Measurements from ENCODE around the gene IL1RAPL2.
"Not testable (repeated sequence)": the region's sequence is repeated elsewhere in the genome, so short reads cannot be mapped to it uniquely, and the experiment has no call there.

IL1RAPL2 gene

GRCh38 chrX:105050921-105051320 is 484.9 kb downstream of the IL1RAPL2 start:
- DNase-seq, result no peak

GRCh38 chrX:105051364-105051763 is 485.4 kb downstream of the IL1RAPL2 start:
- no peak for DNase-seq

DNA sequence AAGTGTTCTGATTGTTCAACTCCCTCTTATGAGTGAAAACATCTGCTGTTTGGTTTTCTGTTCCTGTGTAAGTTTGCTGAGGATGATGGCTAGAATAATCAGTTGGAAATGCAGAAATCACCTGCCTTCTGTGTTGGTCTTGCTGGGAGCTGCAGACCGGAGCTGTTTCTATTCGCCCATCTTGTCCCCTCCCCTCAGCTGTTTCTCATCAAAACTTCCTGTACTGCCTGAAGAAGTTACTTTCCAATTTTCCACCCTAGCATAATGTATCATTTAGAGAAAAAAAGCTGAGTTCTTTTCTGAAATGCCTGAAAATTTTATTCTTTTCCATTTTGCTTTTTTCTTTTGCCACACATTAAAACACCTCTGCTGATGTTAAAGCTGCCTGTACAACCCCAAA is 486.9 kb downstream of the IL1RAPL2 start:
- no peak for DNase-seq

DNA sequence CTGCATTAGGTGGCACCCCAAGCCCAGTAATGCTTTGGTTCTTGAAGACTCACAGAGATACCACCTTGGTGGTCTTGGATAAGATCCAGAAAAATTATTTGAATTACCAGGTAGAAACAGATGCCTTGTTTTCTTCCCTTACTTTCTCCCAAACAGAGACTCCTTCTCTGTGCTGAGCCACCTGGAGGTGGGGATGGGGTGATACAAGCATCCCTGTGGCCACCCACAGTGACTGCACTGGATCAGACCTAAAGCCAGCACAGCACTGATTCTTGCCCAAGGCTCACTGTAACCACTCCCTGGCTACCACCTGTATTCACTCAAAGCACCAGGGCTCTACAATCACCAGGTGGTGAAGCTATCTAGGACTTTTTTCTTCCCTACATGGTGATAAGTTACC is 497.7 kb downstream of the IL1RAPL2 start:
- no peak for DNase-seq

DNA sequence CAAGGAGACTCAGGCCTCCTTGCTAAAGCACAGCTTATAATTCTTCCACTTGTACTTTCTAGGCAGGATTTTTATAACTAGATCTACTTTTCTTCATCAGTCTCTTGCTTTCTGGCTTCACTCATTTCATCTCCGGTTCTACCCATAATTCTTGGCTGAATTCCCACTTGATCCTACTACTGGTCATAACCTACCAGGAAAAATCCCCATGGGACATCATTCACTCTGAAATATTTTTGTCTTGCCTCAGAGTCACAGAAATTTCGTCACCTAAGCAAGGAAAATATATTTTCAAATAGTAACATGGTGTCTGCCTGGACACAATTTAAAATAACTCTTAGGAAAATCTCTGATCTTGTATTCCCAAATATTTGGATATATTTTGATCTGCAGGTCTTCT is 532.2 kb downstream of the IL1RAPL2 start:
- no peak for DNase-seq

GRCh38 chrX:105098812-105099211 is 532.8 kb downstream of the IL1RAPL2 start:
- no peak for DNase-seq

DNA sequence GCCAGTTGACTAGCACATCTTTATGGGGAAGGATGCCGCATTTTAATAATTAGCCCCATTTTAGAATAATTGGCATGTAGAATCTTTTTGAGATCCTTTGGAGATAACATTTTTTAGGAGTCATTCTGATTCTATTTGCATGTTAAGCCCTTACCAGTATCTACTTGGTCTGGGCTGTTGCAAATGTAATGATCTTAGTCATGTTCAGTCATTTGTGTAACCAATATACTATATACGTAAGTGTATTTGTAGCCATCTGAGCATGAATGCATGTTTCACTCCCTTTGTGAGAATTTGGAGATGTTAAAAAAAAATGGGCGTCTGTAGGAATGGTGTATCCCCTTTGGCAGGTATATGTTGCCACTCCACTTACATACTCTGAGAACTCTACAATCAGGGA is 535.4 kb downstream of the IL1RAPL2 start:
- DNase-seq, result no peak

DNA sequence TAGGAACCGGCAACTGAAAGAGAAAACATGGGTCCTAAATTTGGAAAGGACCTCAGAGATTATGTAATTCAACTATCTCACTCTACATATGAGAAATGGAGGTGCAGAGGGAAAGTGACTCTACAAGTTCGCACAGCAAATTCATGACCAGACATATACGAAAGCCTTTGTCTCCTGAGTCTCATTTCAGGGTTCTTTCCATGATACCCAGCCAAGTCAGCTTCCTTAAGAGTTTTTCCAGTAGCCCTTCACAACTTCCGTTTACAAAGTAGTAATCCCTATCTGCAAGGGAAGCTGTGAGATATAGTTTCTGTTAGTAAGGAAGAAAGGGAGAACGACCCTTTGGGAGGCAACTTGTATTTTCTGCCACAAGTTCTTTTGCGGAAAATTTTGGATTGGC is 543.9 kb downstream of the IL1RAPL2 start:
- no peak for DNase-seq

DNA sequence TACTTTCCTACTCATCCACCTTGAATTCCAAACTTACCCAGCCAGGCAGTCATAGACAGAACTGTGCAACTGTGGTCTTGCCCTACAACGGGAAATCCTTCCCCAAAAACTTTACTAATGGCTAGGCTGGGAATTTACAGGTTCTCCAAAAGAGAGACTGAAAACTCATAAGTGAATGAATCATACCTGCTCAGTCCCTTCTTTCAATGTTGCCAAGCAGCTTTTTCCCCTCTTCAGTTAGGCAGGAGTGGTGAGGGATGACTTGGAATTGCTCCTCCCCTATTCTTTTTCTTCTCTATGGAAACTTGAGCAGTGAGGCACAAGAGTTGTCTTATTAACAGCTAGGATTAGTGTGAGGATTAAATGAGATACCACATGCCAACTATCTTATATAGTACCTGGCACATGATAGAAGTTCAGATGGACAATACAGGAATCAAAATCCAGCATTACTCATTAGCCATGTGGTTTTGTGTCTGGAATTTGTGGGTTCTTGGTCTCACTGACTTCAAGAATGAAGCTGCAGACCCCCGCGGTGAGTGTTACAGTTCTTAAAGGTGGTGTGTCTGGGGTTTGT is 548.6 kb downstream of the IL1RAPL2 start:
- no peak for DNase-seq

DNA sequence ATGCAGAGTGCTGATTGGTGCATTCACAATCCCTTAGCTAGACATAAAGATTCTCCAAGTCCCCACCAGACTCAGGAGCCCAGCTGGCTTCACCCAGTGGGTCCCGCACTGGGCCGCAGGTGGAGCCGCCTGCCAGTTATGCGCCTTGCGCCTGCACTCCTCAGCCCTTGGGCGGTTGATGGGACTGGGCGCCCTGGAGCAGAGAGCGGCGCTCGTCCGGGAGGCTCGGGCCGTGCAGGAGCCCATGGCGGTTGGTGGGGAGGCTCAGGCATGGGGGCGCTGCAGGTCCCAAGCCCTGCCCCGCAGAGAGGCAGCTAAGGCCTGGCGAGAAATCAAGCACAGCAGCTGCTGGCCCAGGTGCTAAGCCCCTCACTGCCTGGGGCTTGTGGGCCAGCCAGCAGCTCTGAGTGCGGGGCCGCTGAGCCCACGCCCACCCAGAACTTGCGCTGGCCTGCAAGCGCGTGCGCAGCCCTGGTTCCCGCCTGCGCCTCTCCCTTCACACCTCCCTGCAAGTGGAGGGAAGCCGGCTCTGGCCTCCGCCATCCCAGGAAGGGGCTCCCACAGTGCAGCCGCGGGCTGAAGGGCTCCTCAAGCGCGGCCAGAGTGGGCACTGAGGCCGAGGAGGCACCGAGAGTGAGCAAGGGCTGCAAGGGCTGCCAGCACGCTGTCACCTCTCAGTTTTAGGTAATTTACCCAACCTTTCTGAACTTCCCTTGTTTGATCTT is 549.8 kb downstream of the IL1RAPL2 start:
- not testable (repeated sequence) for DNase-seq

DNA sequence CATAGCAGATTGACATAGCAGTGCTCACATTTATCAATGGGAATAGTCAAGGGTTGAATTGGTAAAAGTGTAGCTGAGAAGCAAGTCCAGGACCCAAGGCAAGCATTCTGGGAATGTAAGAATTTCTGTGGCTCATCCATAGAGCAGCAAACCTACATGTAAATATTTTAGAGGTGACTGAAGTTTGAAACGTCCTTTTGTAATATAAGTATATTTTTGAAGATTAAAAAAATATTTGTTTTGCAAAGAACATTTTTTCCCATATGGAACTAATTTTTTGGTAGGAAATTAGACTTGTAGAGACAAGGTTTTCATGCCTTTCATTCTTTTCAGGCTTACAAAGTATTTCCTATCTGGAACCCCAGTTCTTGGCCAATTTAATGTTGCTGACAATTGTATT is 550.5 kb downstream of the IL1RAPL2 start:
- DNase-seq, result no peak

DNA sequence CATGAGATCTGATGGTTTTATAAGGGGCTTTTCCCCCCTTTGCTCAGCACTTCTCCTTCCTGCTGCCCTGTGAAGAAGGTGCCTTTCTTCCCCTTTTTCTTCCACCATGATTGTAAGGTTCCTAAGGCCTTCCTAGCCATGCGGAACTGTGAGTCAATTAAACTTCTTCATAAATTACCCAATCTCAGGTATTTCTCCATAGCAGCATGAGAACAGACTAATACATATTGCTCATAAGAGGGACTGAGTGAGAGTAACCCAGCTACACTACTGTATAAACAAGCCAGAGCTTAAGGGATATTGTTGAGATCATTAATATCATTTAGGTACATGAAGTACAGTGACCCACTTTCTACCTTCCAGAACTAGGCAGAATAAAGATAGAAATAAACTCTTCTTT is 551.6 kb downstream of the IL1RAPL2 start:
- DNase-seq, result no peak

- DNase-seq, result no peak
Measured at GRCh38 chrX:105120463-105120862, 554.5 kb downstream of the IL1RAPL2 start.

DNA sequence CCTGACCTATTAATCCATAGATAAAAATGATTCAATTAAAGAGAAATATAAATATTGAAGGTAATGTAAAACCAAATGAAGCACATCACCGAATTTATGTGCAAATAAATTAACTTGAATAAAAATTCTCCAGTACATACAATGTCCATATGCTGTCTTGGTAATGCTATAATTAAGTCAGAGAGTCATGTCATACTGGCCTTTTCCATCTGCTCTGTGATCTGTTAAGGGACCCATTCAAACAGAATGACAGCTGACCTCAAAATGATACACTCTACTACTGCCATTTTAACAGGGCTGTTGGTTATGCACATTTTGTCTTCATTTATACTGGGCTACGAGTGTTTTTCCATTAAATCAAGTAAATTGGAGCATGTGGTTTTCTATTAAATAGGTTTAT is 555.2 kb downstream of the IL1RAPL2 start:
- DNase-seq, result no peak

DNA sequence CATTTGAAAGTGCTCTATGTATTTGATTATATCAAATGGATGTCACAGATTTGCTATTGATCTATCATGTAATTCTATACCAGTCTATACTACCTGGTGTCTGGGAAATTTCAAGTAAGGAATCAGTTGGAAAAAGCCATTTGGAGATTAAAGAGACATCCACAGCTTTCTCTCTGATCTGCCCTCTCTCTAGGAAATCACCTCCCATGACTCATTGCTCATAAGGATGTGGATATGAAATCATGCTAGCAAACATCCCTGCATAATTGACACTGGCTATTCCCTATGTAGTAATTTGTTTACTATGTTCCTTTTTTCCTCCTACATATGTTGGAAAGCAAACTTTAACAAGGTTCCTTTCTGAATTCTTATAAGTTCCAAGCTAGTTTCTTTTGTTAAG is 560.2 kb downstream of the IL1RAPL2 start:
- DNase-seq, result no peak

DNA sequence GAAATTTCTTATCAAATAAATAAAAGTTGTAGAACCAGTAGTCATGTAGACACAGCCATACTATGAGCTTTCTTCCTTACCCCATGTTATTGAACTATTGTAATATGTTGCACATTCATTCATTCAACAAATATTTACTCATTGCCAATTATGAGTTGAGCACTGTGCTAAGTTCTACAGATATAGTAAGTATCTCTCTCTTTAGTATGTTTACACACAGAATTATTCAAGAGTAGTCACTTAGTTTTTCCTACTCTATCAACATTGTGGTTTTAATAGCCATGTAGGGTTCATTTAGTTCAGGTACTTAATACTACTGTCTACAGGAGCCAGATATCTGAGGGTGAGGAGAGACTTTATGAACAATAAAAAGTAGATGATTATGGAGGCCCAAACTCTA is 568.3 kb downstream of the IL1RAPL2 start:
- DNase-seq, result no peak

DNA sequence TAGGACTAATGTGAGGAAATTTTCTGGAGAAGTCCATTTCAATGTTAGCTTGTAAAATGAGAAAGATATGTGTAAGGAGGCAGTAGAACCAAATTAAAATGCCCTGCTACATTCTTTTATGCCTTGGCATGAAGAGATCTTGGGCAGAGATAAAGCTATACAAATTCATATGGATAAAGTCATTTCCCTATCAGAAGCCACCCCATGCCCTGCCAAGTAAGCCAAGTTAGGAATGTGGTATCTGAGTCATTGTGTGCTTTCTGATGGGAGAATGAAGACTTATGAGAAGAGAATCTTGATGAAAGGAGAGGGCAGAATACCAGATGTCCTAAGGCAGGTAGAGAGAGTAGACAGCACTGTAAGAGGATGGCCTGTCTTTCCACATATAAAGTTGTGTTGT is 570.8 kb downstream of the IL1RAPL2 start:
- DNase-seq, result no peak

GRCh38 chrX:105150036-105150435 is 584.0 kb downstream of the IL1RAPL2 start:
- DNase-seq, result no peak

DNA sequence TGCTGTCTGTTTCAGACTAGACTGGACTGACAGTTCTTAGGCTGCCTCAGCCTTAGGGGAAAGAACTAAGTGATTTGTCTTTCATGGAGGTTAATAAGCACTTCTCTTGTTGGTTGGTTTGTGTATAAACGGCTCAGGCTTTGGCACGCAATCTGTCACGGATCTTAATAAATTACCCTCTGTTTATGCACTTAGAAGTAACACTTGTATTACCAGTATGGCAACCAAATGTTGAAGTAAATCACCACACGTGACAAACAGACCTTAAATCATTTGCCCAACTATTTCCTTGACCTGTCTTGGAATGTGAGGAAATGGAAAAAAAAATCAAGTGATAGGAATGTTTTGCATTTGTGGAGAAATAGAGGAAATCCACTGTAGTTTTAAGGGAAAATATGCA is 584.6 kb downstream of the IL1RAPL2 start:
- DNase-seq, result no peak

GRCh38 chrX:105167233-105167632 is 601.2 kb downstream of the IL1RAPL2 start:
- DNase-seq, result no peak

GRCh38 chrX:105168577-105168976 is 602.6 kb downstream of the IL1RAPL2 start:
- DNase-seq, result no peak

DNA sequence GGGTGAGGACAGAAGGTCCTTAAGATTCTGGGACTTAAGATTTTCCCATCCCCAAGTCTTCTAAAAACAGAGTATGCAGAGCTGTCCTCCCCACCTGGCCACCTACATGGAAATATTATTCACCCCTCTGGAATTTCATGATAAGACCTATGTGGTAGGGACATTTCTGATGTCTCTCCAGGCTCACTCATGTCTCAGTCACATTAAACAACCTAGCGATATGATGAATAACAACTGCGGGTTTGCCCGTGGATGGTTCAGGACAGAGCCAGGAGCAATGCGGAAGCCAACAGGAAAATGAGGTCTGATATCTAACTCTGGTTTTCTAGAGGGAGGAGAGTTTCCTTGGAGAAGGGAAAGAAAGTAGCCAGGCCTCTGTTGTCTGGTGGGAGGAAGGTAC is 607.1 kb downstream of the IL1RAPL2 start:
- no peak for DNase-seq

GRCh38 chrX:105179644-105180043 is 613.6 kb downstream of the IL1RAPL2 start:
- no peak for DNase-seq

DNA sequence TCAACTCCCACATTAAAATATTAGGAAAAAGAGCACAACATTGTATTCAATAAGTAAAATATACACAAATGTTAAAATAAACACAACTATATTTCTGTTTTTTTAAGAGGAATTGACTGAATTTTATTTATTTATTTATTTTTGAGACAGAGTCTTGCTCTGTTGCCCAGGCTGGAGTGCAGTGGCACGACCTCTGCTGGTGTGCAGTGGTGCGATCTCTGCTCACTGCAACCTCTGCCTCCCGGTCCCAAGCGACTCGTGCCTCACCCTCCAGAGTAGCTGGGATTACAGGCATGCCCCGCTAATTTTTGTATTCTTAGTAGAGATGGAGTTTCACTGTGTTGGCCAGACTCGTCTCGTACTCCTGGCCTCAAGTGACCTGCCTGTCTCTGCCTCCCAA is 623.1 kb downstream of the IL1RAPL2 start:
- no peak for DNase-seq

DNA sequence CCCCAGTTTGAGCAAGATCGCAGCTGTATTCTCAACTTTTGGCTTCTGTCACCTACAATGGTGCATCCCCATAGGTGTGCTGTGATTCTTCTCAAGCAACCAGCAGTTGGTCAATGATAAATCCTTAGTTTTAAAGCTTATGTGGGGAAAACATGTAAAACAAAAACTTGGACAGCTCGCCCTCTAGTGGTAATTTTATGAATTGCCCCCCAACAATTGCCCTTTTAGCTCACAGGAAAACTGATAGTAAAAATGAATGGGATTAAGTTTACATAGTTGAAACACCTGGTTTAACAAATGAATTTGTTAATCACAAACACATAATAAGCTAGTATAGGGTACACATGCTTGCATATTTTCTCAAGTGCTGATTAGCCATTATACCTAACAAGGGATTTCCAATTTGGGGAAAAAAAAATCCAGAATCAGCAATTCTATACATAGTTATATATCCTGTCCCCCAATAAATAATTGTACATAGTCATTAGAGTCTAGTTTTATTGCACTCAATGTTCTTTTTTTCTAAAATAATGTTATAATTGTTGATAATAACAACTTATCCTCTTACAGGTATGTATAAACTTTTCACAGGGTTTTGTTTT is 624.4 kb downstream of the IL1RAPL2 start:
- no peak for DNase-seq

All from NCI-H748 treated with DMSO at 0.1 percent for 48 hours (cell line).